Effector CD8-positive, alpha-beta T cell (primary cell): ENCODE results near the gene OR6S1.
"Not testable (repeated sequence)": the region's sequence is repeated elsewhere in the genome, so short reads cannot be mapped to it uniquely, and the experiment has no call there.

Experiments
- DNase-seq: peaks from one replicate; lab custom pipeline; 2025; lab: John Stamatoyannopoulos, UW

OR6S1 gene

GRCh38 chr14:20611277-20611676, 30.2 kb downstream of the OR6S1 start:
- DNase-seq, result no peak

GRCh38 chr14:20610002-20610765, 31.3 kb downstream of the OR6S1 start:
- peak; percentile 62 for DNase-seq

GRCh38 chr14:20609215-20610001, 32.1 kb downstream of the OR6S1 start:
- DNase-seq, result peak; percentile 37

- DNase-seq, result no peak
Measured at GRCh38 chr14:20608383-20609110, 32.9 kb downstream of the OR6S1 start.

- no peak for DNase-seq
Measured at GRCh38 chr14:20607617-20608016, 33.9 kb downstream of the OR6S1 start.

GRCh38 chr14:20606902-20607242, 34.6 kb downstream of the OR6S1 start:
- no peak for DNase-seq

- DNase-seq, result no peak
Measured at GRCh38 chr14:20606190-20606901, 35.1 kb downstream of the OR6S1 start.

GRCh38 chr14:20603813-20604690, 37.4 kb downstream of the OR6S1 start:
- DNase-seq, result no peak

- no peak for DNase-seq
Measured at GRCh38 chr14:20602583-20602982, 38.9 kb downstream of the OR6S1 start.

- DNase-seq, result no peak
Measured at GRCh38 chr14:20601522-20601921, 40.0 kb downstream of the OR6S1 start.

GRCh38 chr14:20597108-20597507, 44.4 kb downstream of the OR6S1 start:
- no peak for DNase-seq

GRCh38 chr14:20595726-20596125, 45.8 kb downstream of the OR6S1 start:
- DNase-seq, result not testable (repeated sequence)

- DNase-seq, result no peak
Measured at GRCh38 chr14:20592574-20592973, 48.9 kb downstream of the OR6S1 start.

GRCh38 chr14:20591235-20591634, 50.3 kb downstream of the OR6S1 start, which contains the start of gene RNASE12:
TSS of gene RNASE12 (minus strand) at chr14:20591376. CDS start at chr14:20590723, 653 bp downstream.
- no peak for DNase-seq
